ENCODE measurements around the gene C16orf90.

C16orf90 gene

DNA sequence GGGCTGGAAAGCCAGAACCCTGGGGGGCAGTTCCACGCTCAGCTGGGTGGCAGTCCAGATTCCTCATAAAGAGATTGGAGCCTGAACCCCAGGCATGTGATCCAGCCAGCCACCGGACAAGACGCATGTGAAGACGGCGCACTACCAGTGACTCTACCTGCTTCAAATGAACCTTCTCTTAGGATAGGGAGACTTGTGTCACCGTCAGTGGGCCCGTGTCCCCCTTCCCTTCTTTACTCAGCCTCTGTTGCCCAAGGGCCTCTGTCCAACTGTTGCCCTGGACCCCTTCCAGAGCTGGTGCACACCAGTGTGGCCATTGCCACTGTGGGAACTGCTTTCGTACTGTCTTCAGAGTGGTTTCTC, 23.7 kb upstream of the C16orf90 start:
- no peak for DNase-seq
- H3K27ac ChIP-seq = no peak overlapping the region
- H3K27me3 ChIP-seq (ENCODE audit: insufficient read depth, low read depth, severe bottlenecking) = no peaks in the 10 kb centered on the region
- TF ChIP-seq, protein P1, sequence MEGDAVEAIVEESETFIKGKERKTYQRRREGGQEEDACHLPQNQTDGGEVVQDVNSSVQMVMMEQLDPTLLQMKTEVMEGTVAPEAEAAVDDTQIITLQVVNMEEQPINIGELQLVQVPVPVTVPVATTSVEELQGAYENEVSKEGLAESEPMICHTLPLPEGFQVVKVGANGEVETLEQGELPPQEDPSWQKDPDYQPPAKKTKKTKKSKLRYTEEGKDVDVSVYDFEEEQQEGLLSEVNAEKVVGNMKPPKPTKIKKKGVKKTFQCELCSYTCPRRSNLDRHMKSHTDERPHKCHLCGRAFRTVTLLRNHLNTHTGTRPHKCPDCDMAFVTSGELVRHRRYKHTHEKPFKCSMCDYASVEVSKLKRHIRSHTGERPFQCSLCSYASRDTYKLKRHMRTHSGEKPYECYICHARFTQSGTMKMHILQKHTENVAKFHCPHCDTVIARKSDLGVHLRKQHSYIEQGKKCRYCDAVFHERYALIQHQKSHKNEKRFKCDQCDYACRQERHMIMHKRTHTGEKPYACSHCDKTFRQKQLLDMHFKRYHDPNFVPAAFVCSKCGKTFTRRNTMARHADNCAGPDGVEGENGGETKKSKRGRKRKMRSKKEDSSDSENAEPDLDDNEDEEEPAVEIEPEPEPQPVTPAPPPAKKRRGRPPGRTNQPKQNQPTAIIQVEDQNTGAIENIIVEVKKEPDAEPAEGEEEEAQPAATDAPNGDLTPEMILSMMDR (IDR thresholded peaks at IDR 0.05; ENCODE audit: low read depth, low read length) = no peak
- peaks cover 57% of the 10 kb centered on the region for H3K36me3 ChIP-seq
- no peak overlapping the region for H3K4me3 ChIP-seq (ENCODE audit: low read depth, low read length)
- no peaks in the 10 kb centered on the region for H3K9me3 ChIP-seq (ENCODE audit: severe bottlenecking)

DNA sequence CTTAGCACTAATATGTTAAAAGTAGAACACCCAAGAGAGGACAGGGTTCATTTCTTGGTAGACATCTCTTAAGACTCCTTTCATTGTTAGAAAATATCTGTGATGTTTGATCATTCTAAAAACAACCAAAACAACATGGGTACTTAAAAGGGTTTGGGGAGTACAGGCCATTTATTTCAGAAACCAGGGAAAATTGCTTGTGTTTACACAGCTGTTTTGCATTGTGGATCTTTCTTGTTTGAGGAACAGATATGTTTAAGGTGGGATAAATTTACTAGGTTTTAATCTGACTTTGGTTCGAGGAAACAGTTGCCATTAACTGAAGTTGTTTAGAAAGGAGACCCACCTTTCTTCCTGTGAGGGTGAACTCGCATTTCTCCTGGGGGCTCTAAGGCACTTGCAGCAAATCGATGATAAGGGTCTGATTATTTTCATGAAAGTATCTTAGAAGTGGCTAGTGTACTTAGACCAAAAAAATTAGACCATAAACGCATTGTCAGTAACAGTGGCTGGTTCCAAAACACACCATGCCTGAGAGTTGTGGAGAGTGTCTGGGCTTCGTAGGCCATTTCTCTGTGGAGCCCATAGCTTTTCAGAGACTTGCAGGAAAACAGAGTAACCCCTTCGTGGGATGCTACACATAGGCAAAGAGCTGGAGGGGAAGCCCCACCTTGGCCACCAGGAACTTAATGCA, 23.1 kb upstream of the C16orf90 start:
- TF ChIP-seq, protein P1 (IDR thresholded peaks at IDR 0.05; ENCODE audit: low read depth, low read length) = no peak
- peaks cover 57% of the 10 kb centered on the region for H3K36me3 ChIP-seq
- H3K9me3 ChIP-seq (ENCODE audit: severe bottlenecking) = no peaks in the 10 kb centered on the region
- no peak overlapping the region for H3K4me3 ChIP-seq (ENCODE audit: low read depth, low read length)
- no peaks in the 10 kb centered on the region for H3K27me3 ChIP-seq (ENCODE audit: insufficient read depth, low read depth, severe bottlenecking)
- H3K27ac ChIP-seq = no peak overlapping the region
- DNase-seq = no peak

DNA sequence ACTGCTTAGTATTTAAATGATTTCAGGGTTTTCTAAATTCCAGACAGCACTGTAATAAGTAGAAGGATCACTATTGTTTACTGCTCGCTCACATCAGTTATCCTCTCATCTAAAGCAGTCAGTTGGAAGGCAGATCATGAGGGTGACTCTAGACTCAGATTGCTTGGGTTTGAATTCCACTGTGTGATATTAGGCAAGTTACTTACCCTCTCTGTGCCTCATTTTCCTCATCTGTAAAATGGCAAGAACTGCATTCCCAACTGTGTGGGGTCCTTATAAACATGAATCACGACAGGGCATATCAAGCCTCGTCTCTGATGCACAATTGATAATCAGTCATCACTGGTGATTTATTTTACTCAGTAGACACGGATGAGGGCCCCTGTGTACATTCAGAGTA, 20.6 kb upstream of the C16orf90 start:
- Histone ChIP-seq H3K27me3 (ENCODE audit: insufficient read depth, low read depth, severe bottlenecking) (no peaks in the 10 kb centered on the region), H3K27ac (no peak overlapping the region), H3K9me3 (ENCODE audit: severe bottlenecking) (no peaks in the 10 kb centered on the region), H3K4me3 (ENCODE audit: low read depth, low read length) (no peak overlapping the region), H3K36me3 (peaks cover 72% of the 10 kb centered on the region)
- DNase-seq = no peak
- TF ChIP-seq, protein P1 (IDR thresholded peaks at IDR 0.05; ENCODE audit: low read depth, low read length) = no peak

DNA sequence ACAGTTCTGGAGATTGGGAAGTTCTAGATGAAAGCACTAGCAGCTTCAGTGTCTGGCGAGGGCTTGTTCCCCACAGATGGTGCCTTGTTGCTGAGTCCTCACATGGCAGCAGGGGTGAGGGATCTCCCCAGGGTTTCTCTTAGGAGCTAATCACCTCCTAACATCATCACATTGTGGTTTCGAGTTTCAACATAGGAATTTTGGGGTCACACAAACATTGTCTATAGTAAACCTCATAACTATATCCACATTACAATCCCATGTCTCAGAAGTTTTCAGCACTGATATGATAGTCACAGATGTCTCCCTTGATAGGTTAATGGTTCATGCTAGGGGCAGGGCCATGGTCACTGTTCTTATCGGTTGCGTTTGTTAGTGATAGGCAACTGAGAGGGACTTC, 19.3 kb upstream of the C16orf90 start:
- TF ChIP-seq, protein P1 (IDR thresholded peaks at IDR 0.05; ENCODE audit: low read depth, low read length) = no peak
- Histone ChIP-seq H3K4me3 (ENCODE audit: low read depth, low read length) (no peak overlapping the region), H3K27me3 (ENCODE audit: insufficient read depth, low read depth, severe bottlenecking) (no peaks in the 10 kb centered on the region), H3K9me3 (ENCODE audit: severe bottlenecking) (no peaks in the 10 kb centered on the region), H3K27ac (0 out of 2 replicates have a peak overlapping the region, but pooled peaks have one; percentile 28), H3K36me3 (peaks cover 70% of the 10 kb centered on the region)
- no peak for DNase-seq

DNA sequence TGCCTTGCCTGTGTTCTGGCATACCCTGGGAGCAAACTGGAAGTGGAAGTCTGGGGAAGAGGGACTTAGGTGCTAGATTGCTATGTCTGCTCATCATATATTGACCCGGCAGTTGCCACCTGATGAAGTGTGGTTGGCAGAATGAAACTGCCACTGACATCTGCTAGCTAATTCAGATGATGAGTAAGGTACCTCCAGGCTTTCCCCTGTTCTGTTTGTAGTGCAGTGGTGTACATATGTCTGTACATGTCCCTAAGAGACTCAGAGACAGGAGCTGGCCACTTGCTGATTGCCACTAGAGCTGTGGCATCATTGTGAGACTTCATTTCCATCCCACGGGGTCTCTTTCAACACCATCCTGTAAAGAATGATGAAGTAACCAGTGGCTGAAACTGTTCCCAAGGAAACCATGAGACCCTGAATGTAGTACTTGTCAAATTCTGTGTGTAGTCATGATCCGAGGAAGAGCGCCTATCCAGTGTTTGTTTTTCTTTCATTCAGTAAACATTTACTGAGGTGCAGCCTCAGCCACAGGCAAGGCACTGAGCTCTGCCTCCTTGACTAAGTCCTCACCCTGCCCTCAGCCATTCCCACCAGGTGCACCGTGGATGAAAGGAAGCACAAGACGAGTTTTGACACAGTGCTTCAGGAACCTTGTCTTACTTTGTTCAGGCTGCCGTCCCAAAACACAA, 18.7 kb upstream of the C16orf90 start:
- TF ChIP-seq, protein P1 (IDR thresholded peaks at IDR 0.05; ENCODE audit: low read depth, low read length) = no peak
- Histone ChIP-seq H3K36me3 (peaks cover 66% of the 10 kb centered on the region), H3K27me3 (ENCODE audit: insufficient read depth, low read depth, severe bottlenecking) (no peaks in the 10 kb centered on the region), H3K9me3 (ENCODE audit: severe bottlenecking) (no peaks in the 10 kb centered on the region), H3K4me3 (ENCODE audit: low read depth, low read length) (no peak overlapping the region), H3K27ac (peak overlapping the region; percentile 28)
- no peak for DNase-seq
